HEK293T (cell line): ENCODE data around the gene WNT7A.

Source experiments
- ARNT ChIP-seq: fragments of 450-650 bp; IDR thresholded peaks from 2 replicates; pipeline ENCODE4 v1.6.1; 2017; ENCODE audit warnings: mild to moderate bottlenecking
- BHLHE40 ChIP-seq: fragments of 450-650 bp; IDR thresholded peaks from 2 replicates; pipeline ENCODE4 v1.6.1; 2016; ENCODE audit warnings: mild to moderate bottlenecking, moderate library complexity, borderline replicate concordance
- SP1 ChIP-seq: fragments of 450-650 bp; IDR thresholded peaks from 2 replicates; pipeline ENCODE4 v1.6.1; 2017
- TARDBP ChIP-seq: fragments of 450-650 bp; IDR thresholded peaks from 2 replicates; pipeline ENCODE4 v1.6.1; 2016

- TF ChIP-seq SP1 (no peak), TARDBP (no peak), ARNT (no peak), BHLHE40 (no peak)
Measured at GRCh38 chr3:13836658-13837587, 42.9 kb downstream of the WNT7A start.
